ENCODE measurements around the gene NPAS3. TPM values are rescaled to one million over a fixed set of nuclear protein-coding genes. Genes with fewer than 3 reads are reported as not detected.

Gene NPAS3
- total RNA-seq, 1 donor from 2014 or later = 2.0 TPM

DNA sequence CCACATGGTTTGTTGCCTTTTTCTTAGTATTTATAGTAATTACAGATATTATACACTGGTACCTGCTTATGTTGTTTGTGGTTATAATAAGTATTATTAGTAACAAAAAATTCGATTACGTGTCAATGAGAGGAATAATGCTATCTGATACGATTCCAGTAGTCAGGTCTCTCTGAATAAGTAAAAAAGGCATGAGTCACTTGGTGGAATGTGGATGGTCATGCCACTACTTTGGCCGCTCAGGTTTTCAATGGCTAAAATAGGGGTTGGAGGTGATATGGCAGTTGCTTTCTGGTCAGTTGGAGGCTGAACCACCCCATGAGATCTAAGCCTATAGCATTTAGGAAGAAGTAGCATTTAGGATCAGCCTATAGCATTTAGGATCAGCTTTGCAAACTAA lies 255.9 kb downstream of the NPAS3 start:
- TF ChIP-seq, protein P1, sequence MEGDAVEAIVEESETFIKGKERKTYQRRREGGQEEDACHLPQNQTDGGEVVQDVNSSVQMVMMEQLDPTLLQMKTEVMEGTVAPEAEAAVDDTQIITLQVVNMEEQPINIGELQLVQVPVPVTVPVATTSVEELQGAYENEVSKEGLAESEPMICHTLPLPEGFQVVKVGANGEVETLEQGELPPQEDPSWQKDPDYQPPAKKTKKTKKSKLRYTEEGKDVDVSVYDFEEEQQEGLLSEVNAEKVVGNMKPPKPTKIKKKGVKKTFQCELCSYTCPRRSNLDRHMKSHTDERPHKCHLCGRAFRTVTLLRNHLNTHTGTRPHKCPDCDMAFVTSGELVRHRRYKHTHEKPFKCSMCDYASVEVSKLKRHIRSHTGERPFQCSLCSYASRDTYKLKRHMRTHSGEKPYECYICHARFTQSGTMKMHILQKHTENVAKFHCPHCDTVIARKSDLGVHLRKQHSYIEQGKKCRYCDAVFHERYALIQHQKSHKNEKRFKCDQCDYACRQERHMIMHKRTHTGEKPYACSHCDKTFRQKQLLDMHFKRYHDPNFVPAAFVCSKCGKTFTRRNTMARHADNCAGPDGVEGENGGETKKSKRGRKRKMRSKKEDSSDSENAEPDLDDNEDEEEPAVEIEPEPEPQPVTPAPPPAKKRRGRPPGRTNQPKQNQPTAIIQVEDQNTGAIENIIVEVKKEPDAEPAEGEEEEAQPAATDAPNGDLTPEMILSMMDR (IDR thresholded peaks at IDR 0.05; ENCODE audit: insufficient read depth, low read length, poor library complexity, severe bottlenecking) = no peak
- no peak for DNase-seq (ENCODE audit: low read depth)
- H3K27me3 ChIP-seq (ENCODE audit: control insufficient read depth, insufficient read depth, low read length) = no peaks in the 10 kb centered on the region

DNA sequence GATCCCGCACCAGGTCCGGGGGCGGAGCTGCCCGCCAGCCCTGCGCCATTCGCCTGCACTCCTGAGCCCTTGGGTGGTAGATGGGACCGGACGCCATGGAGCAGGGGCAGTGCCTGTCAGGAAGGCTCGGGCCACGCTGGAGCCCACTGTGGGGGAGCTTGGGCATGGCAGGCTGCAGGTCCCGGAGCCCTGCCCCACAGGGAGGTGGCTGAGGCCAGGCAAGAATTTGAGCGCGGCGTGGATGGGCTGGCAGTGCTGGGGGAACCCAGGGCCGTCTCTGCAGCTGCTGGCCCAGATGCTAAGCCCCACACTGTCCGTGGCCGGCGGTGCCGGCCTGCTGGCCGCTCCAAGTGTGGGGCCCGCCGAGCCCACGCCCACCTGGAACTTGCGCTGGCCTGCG lies 260.0 kb downstream of the NPAS3 start:
- no peak overlapping the region for H3K4me3 ChIP-seq (ENCODE audit: low read depth, low read length)
- H3K36me3 ChIP-seq (ENCODE audit: control insufficient read depth, insufficient read depth, low read length) = no peaks in the 10 kb centered on the region
- H3K27me3 ChIP-seq (ENCODE audit: control insufficient read depth, insufficient read depth, low read length) = no peaks in the 10 kb centered on the region
- TF ChIP-seq, protein P1 (IDR thresholded peaks at IDR 0.05; ENCODE audit: insufficient read depth, low read length, poor library complexity, severe bottlenecking) = no peak
- DNase-seq (ENCODE audit: low read depth) = no peak

More for the DNA sequence above, 255.9 kb downstream of the NPAS3 start:
- Histone ChIP-seq H3K36me3 (ENCODE audit: control insufficient read depth, insufficient read depth, low read length) (no peaks in the 10 kb centered on the region), H3K4me3 (ENCODE audit: low read depth, low read length) (no peak overlapping the region)

DNA sequence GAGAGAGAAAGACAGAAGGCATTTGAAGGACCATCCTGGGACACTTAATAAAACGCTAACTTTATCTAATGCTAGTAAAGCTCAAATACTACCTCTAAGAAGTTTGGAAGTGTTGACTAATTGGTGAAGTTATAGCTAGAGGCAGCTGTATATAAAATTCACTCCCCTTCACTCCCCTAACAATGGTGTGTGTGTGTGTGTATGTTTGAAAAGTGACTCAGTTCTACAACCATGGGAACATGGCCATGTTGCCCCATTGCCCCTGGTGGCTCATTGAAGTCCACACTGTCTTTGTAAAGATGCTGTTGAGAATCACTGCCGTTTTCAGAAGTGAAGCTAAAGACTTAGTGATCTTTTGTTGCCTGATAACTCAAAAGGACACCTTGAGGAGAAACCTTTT lies 262.4 kb downstream of the NPAS3 start:
- Histone ChIP-seq H3K4me3 (ENCODE audit: low read depth, low read length) (no peak overlapping the region), H3K36me3 (ENCODE audit: control insufficient read depth, insufficient read depth, low read length) (no peaks in the 10 kb centered on the region), H3K27me3 (ENCODE audit: control insufficient read depth, insufficient read depth, low read length) (no peaks in the 10 kb centered on the region)
- DNase-seq (ENCODE audit: low read depth) = no peak
- TF ChIP-seq, protein P1 (IDR thresholded peaks at IDR 0.05; ENCODE audit: insufficient read depth, low read length, poor library complexity, severe bottlenecking) = no peak

DNA sequence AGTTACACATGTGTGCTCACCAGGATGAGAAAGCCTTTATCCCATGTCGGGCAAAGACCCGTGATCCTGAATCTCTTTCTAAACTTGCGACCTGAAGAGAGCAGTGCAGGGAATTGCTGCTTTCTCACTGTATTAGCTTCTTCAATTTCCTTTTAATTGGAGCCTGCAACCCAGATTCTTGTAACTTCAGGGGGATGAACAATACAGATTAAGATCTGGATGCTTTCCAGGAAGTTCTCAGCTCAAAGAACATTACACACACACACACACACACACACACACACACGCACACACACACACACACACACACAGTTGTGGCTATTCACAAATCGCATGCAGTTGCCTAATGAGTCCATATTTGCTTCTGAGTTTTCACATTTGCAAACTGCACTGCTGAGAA lies 268.3 kb downstream of the NPAS3 start:
- TF ChIP-seq, protein P1 (IDR thresholded peaks at IDR 0.05; ENCODE audit: insufficient read depth, low read length, poor library complexity, severe bottlenecking) = no peak
- Histone ChIP-seq H3K4me3 (ENCODE audit: low read depth, low read length) (no peak overlapping the region), H3K27me3 (ENCODE audit: control insufficient read depth, insufficient read depth, low read length) (no peaks in the 10 kb centered on the region), H3K36me3 (ENCODE audit: control insufficient read depth, insufficient read depth, low read length) (no peaks in the 10 kb centered on the region)
- no peak for DNase-seq (ENCODE audit: low read depth)

DNA sequence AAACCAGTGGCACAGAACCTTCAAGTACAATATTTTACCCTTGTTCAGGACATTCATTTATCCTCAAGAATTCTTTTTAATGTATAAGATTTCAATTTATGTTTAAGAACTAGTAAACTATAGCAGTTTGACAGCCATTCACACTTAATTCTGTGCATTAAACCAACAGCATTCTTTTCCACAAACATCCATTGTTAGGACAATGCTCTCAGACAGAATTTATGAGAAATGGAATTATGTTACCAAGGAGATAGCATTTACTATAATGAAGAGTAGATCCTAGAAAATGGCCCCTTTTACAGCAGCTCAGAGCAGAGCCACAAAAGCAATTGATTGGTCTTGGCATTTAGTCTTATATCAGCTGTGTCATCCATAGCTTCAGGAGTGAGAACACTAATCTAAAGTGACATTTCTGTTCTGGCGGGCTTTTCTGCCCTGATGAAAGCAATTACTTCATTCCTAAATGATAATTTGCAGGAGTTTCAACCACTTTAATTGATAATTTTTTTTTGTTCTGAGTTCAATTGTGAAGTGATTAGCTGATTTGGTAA lies 268.9 kb downstream of the NPAS3 start:
- no peak for DNase-seq (ENCODE audit: low read depth)
- TF ChIP-seq, protein P1 (IDR thresholded peaks at IDR 0.05; ENCODE audit: insufficient read depth, low read length, poor library complexity, severe bottlenecking) = no peak
- Histone ChIP-seq H3K36me3 (ENCODE audit: control insufficient read depth, insufficient read depth, low read length) (no peaks in the 10 kb centered on the region), H3K27me3 (ENCODE audit: control insufficient read depth, insufficient read depth, low read length) (no peaks in the 10 kb centered on the region), H3K4me3 (ENCODE audit: low read depth, low read length) (no peak overlapping the region)

DNA sequence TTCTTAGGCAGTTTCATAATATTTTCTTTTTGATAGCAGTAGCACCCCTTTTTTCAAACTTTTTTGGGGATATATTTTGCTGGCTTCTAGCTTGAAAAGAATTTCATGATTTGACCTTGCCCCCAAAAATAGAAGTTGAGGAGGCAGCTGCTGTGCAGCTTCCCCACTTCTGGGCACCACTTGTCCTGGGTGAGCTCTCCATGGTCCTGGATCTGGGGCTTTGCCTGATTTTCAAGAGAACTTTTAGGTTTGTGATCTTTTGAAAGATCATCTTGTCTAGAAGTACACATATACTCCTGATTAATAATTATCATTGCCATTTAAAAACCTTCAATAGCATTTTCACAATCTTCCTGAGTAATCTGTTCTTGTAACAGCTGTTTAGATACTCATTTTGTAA lies 271.6 kb downstream of the NPAS3 start:
- Histone ChIP-seq H3K36me3 (ENCODE audit: control insufficient read depth, insufficient read depth, low read length) (no peaks in the 10 kb centered on the region), H3K4me3 (ENCODE audit: low read depth, low read length) (no peak overlapping the region), H3K27me3 (ENCODE audit: control insufficient read depth, insufficient read depth, low read length) (no peaks in the 10 kb centered on the region)
- TF ChIP-seq, protein P1 (IDR thresholded peaks at IDR 0.05; ENCODE audit: insufficient read depth, low read length, poor library complexity, severe bottlenecking) = no peak
- DNase-seq (ENCODE audit: low read depth) = no peak

Measured in kidney epithelial cell (primary cell).